Stimulated activated CD4-positive, alpha-beta T cell treated with anti-CD3 and anti-CD28 coated beads, Interleukin-1b, Interleukin-23, amount 100 ng/mL, for 4 hours (primary cell): ENCODE data around the gene EMC7.
"Not testable (repeated sequence)": the region's sequence is repeated elsewhere in the genome, so short reads cannot be mapped to it uniquely, and the experiment has no call there.

Experiments used
- DNase-seq, 2 donors: peaks; one replicate each; pipeline ENCODE4 v3.0.0-alpha.2; 2020; ENCODE audit warnings: low read depth in 2 of 2

EMC7 gene

GRCh38 chr15:34101366-34102174, at the start of gene EMC7, which contains the start of gene PGBD4:
Gene EMC7, minus strand, starts transcription at chr15:34101862. Its CDS starts 23 bp downstream, at chr15:34101839.
Gene PGBD4, plus strand, starts transcription at chr15:34102083. Its CDS starts 449 bp downstream, at chr15:34102532.
- DNase-seq = peak; percentile 95 to 98

GRCh38 chr15:34147371-34148140, 45.9 kb upstream of the EMC7 start:
- no peak for DNase-seq

GRCh38 chr15:34133511-34133910, 31.8 kb upstream of the EMC7 start:
- DNase-seq = no peak

GRCh38 chr15:34132881-34133280, 31.2 kb upstream of the EMC7 start:
- DNase-seq = no peak

GRCh38 chr15:34128898-34129297, 27.2 kb upstream of the EMC7 start:
- DNase-seq = no peak

GRCh38 chr15:34126522-34126921, 24.9 kb upstream of the EMC7 start:
- DNase-seq = no peak

- DNase-seq = no peak
Observed at GRCh38 chr15:34125945-34126344, 24.3 kb upstream of the EMC7 start.

- no peak for DNase-seq
Observed at GRCh38 chr15:34124651-34125050, 23.0 kb upstream of the EMC7 start.

- DNase-seq = no peak
Observed at GRCh38 chr15:34122771-34123183, 21.1 kb upstream of the EMC7 start.

- DNase-seq = not testable (repeated sequence)
Observed at GRCh38 chr15:34121786-34122185, 20.1 kb upstream of the EMC7 start.

GRCh38 chr15:34120420-34120819, 18.8 kb upstream of the EMC7 start:
- DNase-seq = not testable (repeated sequence)

- no peak for DNase-seq
Observed at GRCh38 chr15:34119291-34119690, 17.6 kb upstream of the EMC7 start.

- no peak for DNase-seq
Observed at GRCh38 chr15:34116620-34117019, 15.0 kb upstream of the EMC7 start.

- DNase-seq = no peak
Observed at GRCh38 chr15:34114739-34115138, 13.1 kb upstream of the EMC7 start.

- no peak for DNase-seq
Observed at GRCh38 chr15:34114215-34114614, 12.6 kb upstream of the EMC7 start.

- DNase-seq = no peak
Observed at GRCh38 chr15:34111488-34111887, 9.8 kb upstream of the EMC7 start.

- DNase-seq = no peak
Observed at GRCh38 chr15:34109797-34110663, 8.4 kb upstream of the EMC7 start.

- DNase-seq = no peak
Observed at GRCh38 chr15:34107315-34107714, 5.7 kb upstream of the EMC7 start.

GRCh38 chr15:34106423-34106822, 4.8 kb upstream of the EMC7 start:
- DNase-seq = no peak

GRCh38 chr15:34102175-34102925, 688 bp upstream of the EMC7 start:
- DNase-seq = no peak

GRCh38 chr15:34099914-34100313, 1.7 kb downstream of the EMC7 start:
- DNase-seq = no peak
